Esophagus squamous epithelium (tissue), 4 donors: ENCODE results near the gene METAP2.

Source experiments
- CTCF ChIP-seq, 6 experiments: fragments of 450-650 bp in 4 of 6; fragments of 200-600 bp in 2 of 6; sonication (generic) in 2 of 6; IDR thresholded peaks; one replicate each; pipeline ENCODE4 v1.5.1; 2016 to 2019; ENCODE audit warnings: antibody characterized with exemption in 6 of 6, mild to moderate bottlenecking in 4 of 6, moderate library complexity in 4 of 6
- POLR2A ChIP-seq, 4 donors: fragments of 450-650 bp; IDR thresholded peaks; one replicate each; pipeline ENCODE4 v1.6.1; 2017; ENCODE audit warnings: antibody characterized with exemption in 4 of 4, mild to moderate bottlenecking in 4 of 4, moderate library complexity in 3 of 4

GRCh38 chr12:95429172-95429510 is 44.8 kb upstream of the METAP2 start:
- no peak for TF ChIP-seq CTCF (IDR thresholded peaks at IDR 0.05)
- TF ChIP-seq POLR2A (IDR thresholded peaks at IDR 0.05) = no peak
